ENCODE data around the gene TNFAIP3. TPM values are rescaled to one million over a fixed set of nuclear protein-coding genes. Genes with fewer than 3 reads are reported as not detected.

Gene TNFAIP3
- total RNA-seq, 1 donor from 2014 or later: 31.0 TPM

GRCh38 chr6:137902699-137903098 lies 35.6 kb downstream of the TNFAIP3 start:
- no peak for DNase-seq (ENCODE audit: low spot score)

DNA sequence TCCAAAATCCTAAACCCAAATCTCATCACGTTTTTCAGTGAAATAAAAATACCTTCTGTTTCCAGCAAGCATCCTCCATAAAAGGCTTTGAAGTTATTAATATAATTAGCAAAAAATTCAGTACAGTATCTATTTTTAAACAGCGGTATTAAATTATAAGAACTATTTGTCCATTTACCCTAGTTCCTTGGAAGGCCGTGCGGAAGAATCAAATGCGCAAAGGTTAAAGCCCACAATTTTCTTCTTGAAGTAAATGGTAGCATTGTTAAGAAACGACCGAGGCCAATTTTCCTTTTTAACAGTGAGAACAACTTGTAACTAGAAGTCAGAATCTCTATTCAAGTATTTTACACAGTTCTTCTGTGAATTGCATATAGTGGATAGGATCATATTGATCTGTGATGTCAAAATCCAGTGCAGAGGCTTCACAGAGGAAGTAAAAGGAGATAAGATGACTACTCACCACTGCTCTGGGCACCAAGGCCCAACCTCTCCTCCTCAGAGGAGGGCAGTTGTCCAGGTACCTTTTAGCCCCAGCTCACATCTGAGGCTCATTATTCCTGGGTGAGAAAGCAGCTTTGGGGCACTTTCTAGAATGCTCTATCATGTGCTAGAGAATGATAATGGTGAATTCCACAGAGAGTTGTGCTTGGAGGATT lies 36.3 kb downstream of the TNFAIP3 start:
- DNase-seq (ENCODE audit: low spot score): no peak

- no peak for DNase-seq (ENCODE audit: low spot score)
Measured at GRCh38 chr6:137903933-137904821, 37.1 kb downstream of the TNFAIP3 start.

DNA sequence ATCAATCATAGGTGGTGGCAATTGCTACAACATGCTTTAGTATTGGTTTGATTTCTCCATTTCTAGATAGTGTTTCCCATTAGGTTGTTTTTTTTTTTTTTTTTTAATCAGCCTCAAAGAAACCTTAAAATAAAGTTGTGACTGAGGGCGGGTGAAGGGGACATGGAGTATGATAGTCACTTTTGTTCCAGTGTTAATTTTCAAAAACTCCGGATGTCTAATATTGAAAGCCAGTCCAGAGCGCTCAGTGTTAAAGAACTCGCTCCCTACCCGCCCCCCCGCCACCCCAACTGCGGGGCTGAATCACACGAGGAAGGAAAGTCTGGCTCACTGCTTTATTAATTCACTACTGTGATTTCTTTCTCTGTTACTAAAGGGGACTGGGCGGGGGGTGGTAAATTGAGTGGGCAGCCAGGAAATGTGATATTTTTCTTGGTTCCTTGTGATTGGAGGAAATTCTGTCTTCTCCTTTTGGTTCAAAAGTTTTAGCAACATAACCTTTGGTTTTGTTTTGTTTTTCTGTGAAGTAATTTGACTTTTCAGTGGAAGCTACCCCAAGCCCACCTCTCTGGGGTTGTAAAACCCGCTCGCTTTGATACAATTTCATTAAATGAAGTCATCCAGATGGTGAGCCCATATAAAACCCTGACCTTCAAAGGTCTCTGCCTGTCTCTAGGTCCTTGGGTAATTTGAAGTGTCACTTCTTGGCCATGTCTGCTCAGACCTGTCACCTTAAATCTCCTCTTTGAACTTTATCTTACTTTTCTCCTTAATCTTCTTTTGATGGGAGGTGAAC lies 38.0 kb downstream of the TNFAIP3 start:
- DNase-seq (ENCODE audit: low spot score): no peak

GRCh38 chr6:137906020-137906472 lies 39.0 kb downstream of the TNFAIP3 start:
- DNase-seq (ENCODE audit: low spot score): no peak

- no peak for DNase-seq (ENCODE audit: low spot score)
Measured at GRCh38 chr6:137907170-137907569, 40.1 kb downstream of the TNFAIP3 start.

GRCh38 chr6:137909533-137909932 lies 42.5 kb downstream of the TNFAIP3 start:
- DNase-seq (ENCODE audit: low spot score): no peak

DNA sequence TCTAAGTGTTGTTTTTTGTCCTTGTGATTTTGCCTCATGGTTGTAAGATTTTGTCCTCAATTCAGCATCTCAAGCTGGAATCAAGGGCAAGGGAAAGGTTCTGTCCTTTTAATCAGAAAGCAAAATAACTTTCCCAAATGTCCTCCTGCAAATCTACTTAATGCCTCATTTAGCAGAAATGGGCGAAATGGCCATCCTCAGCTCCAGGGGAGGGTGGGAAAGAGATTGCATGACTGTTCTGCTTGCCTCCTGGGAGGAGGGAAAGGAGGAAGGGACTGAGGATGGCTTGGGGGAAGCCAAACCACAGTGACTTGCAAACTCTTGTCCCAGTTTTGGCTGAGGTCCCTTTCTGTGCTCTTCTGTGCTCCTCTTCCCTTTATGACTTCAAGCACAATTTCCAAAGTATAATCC lies 43.4 kb downstream of the TNFAIP3 start:
- DNase-seq (ENCODE audit: low spot score): no peak

DNA sequence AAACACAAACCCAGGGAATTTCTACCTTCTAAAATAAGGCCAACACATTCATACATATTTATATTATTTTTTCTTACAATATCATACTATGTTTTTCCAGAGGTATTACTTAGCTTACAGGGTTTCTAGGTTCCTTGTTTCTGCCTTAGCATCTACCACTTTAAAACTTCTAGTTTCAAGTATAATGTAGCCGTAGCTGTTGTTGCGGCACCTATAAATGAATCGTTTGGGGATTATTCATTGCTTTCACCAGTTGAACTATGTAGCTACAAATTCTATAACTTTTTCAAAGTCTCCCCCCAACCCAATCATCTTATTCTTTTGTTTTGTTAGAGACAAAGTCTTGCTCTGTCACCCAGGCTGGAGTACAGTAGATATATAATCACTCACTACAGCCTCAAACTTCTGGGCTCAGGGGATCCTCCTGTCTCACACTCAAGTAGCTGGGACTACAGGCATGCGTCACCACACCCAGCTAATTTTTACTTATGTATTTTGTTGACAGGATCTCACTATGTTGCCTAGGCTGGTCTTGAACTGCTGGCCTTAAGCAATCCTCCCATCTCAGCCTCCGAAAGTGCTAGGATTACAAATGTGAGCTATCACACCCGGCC lies 43.9 kb downstream of the TNFAIP3 start:
- no peak for DNase-seq (ENCODE audit: low spot score)

GRCh38 chr6:137911675-137912191 lies 44.7 kb downstream of the TNFAIP3 start:
- no peak for DNase-seq (ENCODE audit: low spot score)

GRCh38 chr6:137912813-137913212 lies 45.8 kb downstream of the TNFAIP3 start:
- DNase-seq (ENCODE audit: low spot score): no peak

DNA sequence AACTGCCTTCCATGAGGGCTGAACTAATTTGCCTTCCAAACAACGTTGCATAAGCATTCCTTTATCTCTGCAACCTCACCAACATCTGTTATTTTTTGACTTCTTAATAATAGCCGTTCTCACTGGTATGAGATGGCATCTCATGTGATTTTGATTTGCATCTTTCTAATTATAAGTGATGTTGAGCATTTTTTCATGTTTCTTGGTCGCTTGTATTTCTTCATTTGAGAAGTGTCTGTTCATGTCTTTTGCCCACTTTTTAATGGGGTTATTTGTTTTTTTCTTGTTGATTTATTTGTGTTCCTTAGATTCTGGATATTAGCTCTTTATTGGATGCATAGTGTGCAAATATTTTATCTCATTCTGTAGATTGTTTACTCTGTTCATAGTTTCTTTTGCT lies 46.4 kb downstream of the TNFAIP3 start:
- no peak for DNase-seq (ENCODE audit: low spot score)

DNA sequence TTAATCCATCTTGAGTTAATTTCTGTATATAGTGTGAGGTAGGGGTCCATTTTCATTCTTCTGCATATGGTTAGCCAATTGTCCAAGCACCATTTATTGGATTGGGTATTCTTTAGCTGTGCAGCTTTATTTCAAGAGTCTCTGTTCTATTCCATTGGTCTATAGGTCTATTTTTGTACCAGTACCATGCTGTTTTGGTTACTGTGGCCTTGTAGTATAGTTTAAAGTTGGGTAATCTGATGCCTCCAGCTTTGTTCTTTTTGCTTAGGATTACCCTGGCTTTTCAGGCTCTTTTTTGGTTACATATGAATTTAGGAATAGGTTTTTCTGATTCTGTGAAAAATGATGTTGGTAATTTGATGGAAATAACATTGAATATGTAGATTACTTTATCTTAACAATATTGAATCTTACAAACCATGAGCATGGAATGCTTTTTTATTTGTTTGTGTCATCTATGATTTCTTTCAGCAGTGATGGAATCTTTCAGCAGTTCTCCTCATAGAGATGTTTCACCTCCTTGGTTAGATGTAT lies 47.0 kb downstream of the TNFAIP3 start:
- DNase-seq (ENCODE audit: low spot score): no peak

DNA sequence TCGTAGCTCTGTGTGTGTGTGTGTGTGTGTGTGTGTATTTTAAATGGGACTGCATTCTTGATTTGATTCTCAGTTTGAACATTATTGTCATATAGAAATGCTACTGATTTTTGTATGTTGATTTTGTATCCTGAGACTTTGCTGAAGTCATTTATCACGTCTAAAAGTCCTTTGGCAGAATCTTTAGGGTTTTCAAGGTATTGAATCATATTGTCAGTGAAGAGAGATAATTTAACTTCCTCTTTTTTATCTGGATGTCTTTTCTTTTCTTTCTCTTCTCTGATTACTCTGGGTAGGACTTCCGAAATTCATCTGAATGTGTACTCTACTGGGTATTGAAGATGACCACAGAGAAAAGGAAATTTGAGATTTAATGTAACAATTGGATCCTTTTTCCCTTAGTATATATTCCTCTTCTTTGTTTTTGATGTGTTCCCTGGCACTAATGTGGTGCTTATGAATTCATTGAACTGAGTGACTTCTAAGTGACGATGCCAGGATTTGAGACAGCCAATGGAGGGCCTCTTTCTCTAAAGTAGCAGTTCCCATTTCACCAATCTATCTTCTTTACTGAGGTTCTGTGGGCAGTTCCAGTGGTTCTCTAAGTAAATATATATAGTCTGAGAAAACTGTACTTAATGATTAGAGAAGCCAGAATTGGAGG lies 47.6 kb downstream of the TNFAIP3 start:
- DNase-seq (ENCODE audit: low spot score): no peak

DNA sequence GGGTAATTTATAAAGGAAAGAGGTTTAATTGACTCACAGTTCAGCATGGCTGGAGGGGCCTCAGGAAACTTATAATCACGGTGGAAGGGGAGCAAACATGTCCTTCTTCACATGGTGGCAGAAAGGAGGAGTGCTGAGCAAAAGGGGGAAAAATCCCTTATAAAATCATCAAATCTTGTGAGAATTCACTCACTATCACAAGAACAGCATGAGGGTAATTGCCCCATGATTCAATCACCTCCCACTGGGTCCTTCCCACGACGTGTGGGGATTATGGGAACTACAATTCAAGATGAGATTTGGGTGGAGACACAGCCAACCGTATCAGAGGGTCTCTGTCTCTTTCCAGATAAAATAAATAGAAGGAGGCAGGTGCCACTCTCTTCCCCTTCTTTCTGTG lies 48.7 kb downstream of the TNFAIP3 start:
- DNase-seq (ENCODE audit: low spot score): no peak

GRCh38 chr6:137917551-137918325 lies 50.7 kb downstream of the TNFAIP3 start:
- DNase-seq (ENCODE audit: low spot score): no peak

- no peak for DNase-seq (ENCODE audit: low spot score)
Measured at GRCh38 chr6:137919502-137919823, 52.4 kb downstream of the TNFAIP3 start.

DNA sequence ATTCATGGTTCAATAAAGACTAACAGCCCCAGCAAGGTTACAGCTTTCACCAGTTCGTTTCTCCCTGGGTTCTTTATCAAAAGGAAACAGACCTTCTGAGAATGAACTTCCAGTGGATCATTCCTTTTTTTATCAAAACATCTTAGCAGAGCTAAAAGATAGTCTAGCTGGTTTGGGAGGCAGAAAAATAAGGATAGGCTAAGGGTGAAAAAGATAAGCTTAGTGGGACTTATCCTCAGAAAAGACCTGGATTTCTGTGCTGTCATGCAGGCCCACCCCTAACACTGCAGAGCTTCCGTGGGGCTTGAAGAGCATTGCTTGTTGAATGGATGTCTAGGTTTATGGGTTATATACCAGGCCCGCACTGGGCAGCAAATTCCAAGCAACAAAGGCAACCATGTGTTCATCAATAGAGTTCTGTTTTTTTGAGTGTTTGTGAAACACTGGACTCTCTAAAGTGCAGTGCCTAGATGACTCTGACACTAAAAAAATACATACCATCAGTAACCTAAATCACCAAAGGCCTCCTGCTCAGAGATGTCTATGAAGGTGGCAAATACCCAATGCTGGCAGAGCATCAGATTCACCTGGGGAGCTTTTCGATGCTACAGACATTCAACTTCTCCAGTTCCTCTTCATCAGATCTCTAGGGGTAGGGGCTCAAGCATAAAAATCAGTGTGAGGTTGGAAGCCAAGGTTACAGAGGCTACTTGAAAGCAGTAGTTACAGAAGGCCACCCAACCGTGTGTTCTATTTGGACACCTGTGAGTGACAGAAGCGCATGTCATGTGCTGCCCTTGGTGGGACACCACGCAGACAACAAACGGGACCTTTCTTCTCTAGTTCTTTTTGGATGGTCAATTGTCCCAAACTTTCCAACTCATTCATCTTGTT lies 53.0 kb downstream of the TNFAIP3 start:
- DNase-seq (ENCODE audit: low spot score): no peak

- DNase-seq (ENCODE audit: low spot score): no peak
Measured at GRCh38 chr6:137921823-137922222, 54.8 kb downstream of the TNFAIP3 start.
